B cell (primary cell): ENCODE data around the gene KIAA0232. TPM values are rescaled to one million over a fixed set of nuclear protein-coding genes. Genes with fewer than 3 reads are reported as not detected.

Experiments
- ATAC-seq: fragments of 200-7000 bp; cut with Tn5 transposase; one replicate; pipeline ENCODE4 v1.10.0; 2021; ENCODE audit warnings: low read depth, mild to moderate bottlenecking, moderate number of reproducible peaks, moderate library complexity
- CTCF ChIA-PET: fragments of 350-600 bp; sonication (Branson Sonifier 250); formaldehyde crosslinking; loops from one replicate; lab custom pipeline; 2021; ENCODE audit warnings: antibody characterized with exemption, inconsistent platforms; lab: Charles Lee
- POLR2A ChIA-PET: fragments of 350-600 bp; sonication (Branson Sonifier 250); formaldehyde crosslinking; loops from one replicate; lab custom pipeline; 2021; ENCODE audit warnings: antibody characterized with exemption; lab: Charles Lee
- DNase-seq: peaks from one replicate; pipeline ENCODE4 v3.0.0; 2013
- H2AFZ ChIP-seq: 2 replicates; pipeline ENCODE4 v1.6.1; 2012; ENCODE audit warnings: mild to moderate bottlenecking, low read depth, low read length; ENCODE audit not compliant: insufficient read depth, poor library complexity, severe bottlenecking
- H3K27ac ChIP-seq, 2 donors: 1 replicate in 1 of 2; 2 replicates in 1 of 2; pipeline ENCODE4 v1.5.1; 2012 to 2013; ENCODE audit warnings: low read length in 2 of 2, mild to moderate bottlenecking in 2 of 2, moderate library complexity in 1 of 2
- H3K27me3 ChIP-seq, 4 experiments: fragments of 200-600 bp in 1 of 4; sonication (generic) in 1 of 4; replicated peaks in 1 of 4; 1 replicate in 2 of 4; 2 replicates in 2 of 4; pipeline versions ENCODE4 v1.6.1 to v1.7.0; 2013 to 2016; ENCODE audit warnings: low read length in 3 of 4, mild to moderate bottlenecking in 2 of 4, mixed read lengths in 1 of 4, moderate library complexity in 1 of 4; ENCODE audit not compliant: insufficient read depth in 4 of 4, control insufficient read depth in 3 of 4; ENCODE audit errors: control extremely low read depth in 1 of 4
- H3K36me3 ChIP-seq, 2 experiments: replicated peaks in 1 of 2; 1 replicate in 1 of 2; 2 replicates in 1 of 2; pipeline versions ENCODE4 v1.6.1 to v1.7.1; 2013; ENCODE audit warnings: low read length in 1 of 2; ENCODE audit not compliant: insufficient read depth in 2 of 2, control insufficient read depth in 1 of 2; ENCODE audit errors: control extremely low read depth in 1 of 2, extremely low read depth in 1 of 2
- H3K4me1 ChIP-seq, 2 donors: fragments of 200-600 bp in 1 of 2; sonication (generic) in 1 of 2; 1 replicate in 1 of 2; 2 replicates in 1 of 2; pipeline versions ENCODE4 v1.5.1 to v1.6.1; 2013 to 2017; ENCODE audit warnings: low read length in 2 of 2; ENCODE audit not compliant: control insufficient read depth in 2 of 2, insufficient read depth in 2 of 2
- H3K4me2 ChIP-seq: replicated peaks from 2 replicates; pipeline ENCODE3; 2012; ENCODE audit warnings: mild to moderate bottlenecking, low read depth, low read length; ENCODE audit not compliant: poor library complexity, severe bottlenecking
- H3K4me3 ChIP-seq, 5 experiments: fragments of 200-600 bp in 1 of 5; sonication (generic) in 1 of 5; 1 replicate in 3 of 5; 2 replicates in 2 of 5; pipeline versions ENCODE4 v1.5.1 to v1.7.0; 2011 to 2016; ENCODE audit warnings: low read length in 4 of 5, mild to moderate bottlenecking in 4 of 5, low read depth in 2 of 5, control low read depth in 1 of 5, moderate library complexity in 1 of 5; ENCODE audit not compliant: insufficient read depth in 1 of 5; ENCODE audit errors: control extremely low read depth in 1 of 5, extremely low read depth in 1 of 5
- H3K79me2 ChIP-seq: fragments of 200-600 bp; sonication (generic); one replicate; pipeline ENCODE4 v1.6.0; 2016; ENCODE audit warnings: low read length; ENCODE audit not compliant: control insufficient read depth, insufficient read depth
- H3K9ac ChIP-seq: fragments of 200-600 bp; sonication (generic); 2 replicates; pipeline ENCODE4 v1.6.1; 2017; ENCODE audit warnings: mild to moderate bottlenecking, low read length, moderate library complexity
- H3K9me3 ChIP-seq, 3 donors: one replicate each; pipeline versions ENCODE4 v1.6.1 to v1.7.1; 2013; ENCODE audit warnings: low read length in 2 of 3; ENCODE audit not compliant: control insufficient read depth in 2 of 3, insufficient read depth in 1 of 3; ENCODE audit errors: control extremely low read depth in 1 of 3
- H4K20me1 ChIP-seq: 2 replicates; pipeline ENCODE4 v1.6.0; 2012; ENCODE audit warnings: mild to moderate bottlenecking, low read length; ENCODE audit not compliant: insufficient read depth, control insufficient read depth, poor library complexity, severe bottlenecking
- H3K27ac Mint-ChIP-seq: one replicate; pipeline ENCODE4 v1.8.0; 2021; ENCODE audit warnings: mixed read lengths
- H3K27me3 Mint-ChIP-seq: one replicate; pipeline ENCODE4 v1.8.0; 2021; ENCODE audit warnings: mixed read lengths
- H3K4me1 Mint-ChIP-seq: one replicate; pipeline ENCODE4 v1.8.0; 2021; ENCODE audit warnings: mixed read lengths
- H3K4me3 Mint-ChIP-seq: one replicate; pipeline ENCODE4 v1.8.0; 2021; ENCODE audit warnings: mixed read lengths
- H3K9me3 Mint-ChIP-seq: one replicate; pipeline ENCODE4 v1.8.0; 2022; ENCODE audit warnings: mixed read lengths; ENCODE audit not compliant: insufficient read depth
- EZH2 ChIP-seq: IDR thresholded peaks from 2 replicates; pipeline ENCODE4 v1.6.1; 2012; ENCODE audit warnings: borderline replicate concordance, low read depth, mild to moderate bottlenecking, moderate library complexity, low read length; ENCODE audit not compliant: insufficient read depth, poor library complexity, severe bottlenecking
- WGBS: methylation state at CpG from one replicate; pipeline ENCODE4 v1.1.5; 2013; ENCODE audit warnings: missing lambda C conversion rate; ENCODE audit not compliant: insufficient coverage; 5-methylcytosine and 5-hydroxymethylcytosine counted together
- intact Hi-C: fragments of 100-400 bp; cut with micrococcal nuclease; formaldehyde crosslinking; loops from one replicate; pipeline ENCODE4 v1.10.0; 2022
- polyA plus RNA-seq: library from polyadenylated mRNA; depleted of rRNA; stranded (reverse); fragments of >200 nt; gene quantifications from 2 replicates; pipeline ENCODE4 v1.2.3, GENCODE V29; 2012
- total RNA-seq, 2 donors: library from RNA; stranded (reverse); fragments of 120-200 nt in 1 of 2; gene quantifications; 1 replicate in 1 of 2; 2 replicates in 1 of 2; pipeline versions ENCODE4 v1.2.3 to v1.2.4, GENCODE V29; 2013 to 2022
- TF ChIP-seq, protein P1 (sequence below): fragments of 200-600 bp; IDR thresholded peaks from one replicate; pipeline ENCODE4 v1.8.0; 2022; ENCODE audit warnings: antibody characterized with exemption, mild to moderate bottlenecking

The KIAA0232 gene
- total and polyA plus RNA-seq, 2 donors (not counting 1 experiment from before 2014, with no cell fraction given), result 2.9 to 20.8 TPM

DNA sequence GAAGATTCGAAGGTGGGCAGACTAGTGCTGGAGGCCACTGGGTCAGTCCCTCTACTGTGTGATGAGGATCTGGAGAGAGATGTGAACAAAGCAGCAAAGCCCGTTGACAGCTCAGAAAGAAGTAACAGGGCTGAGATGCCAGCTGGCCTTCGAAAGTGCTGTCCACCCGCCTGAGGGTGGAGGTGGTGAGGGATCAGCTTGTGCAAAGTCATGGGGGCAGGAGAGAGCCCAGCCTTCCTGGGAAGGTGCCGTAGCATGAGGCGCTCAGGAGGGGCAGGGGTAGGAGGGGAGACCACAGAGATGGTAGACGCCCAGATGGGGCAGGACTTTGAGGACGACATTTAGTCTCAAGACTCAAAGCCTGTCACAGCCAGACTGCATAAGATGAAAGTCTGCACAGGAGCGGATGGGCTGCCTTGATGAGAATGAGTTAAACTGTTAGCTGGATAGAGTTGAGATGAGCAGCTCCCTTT, 146.8 kb downstream of the KIAA0232 start:
- Histone ChIP-seq H3K4me3 (no peak overlapping the region), H2AFZ (no peak overlapping the region), H3K27ac (no peak overlapping the region), H3K27me3 (no peaks in the 10 kb centered on the region), H3K9ac (no peak overlapping the region), H4K20me1 (peaks cover 73% of the 10 kb centered on the region), H3K4me2 (no peak overlapping the region), H3K79me2 (peaks cover 90% of the 10 kb centered on the region), H3K36me3 (peaks cover 0 to 25% of the 10 kb centered on the region in 2 experiments), H3K4me1 (peaks cover 0 to 14% of the 10 kb centered on the region in 2 donors), H3K9me3 (no peaks in the 10 kb centered on the region)
- ChIA-PET CTCF (interaction anchor here (0.7 to 0.8 kb wide), 3 partner anchors 16 to 45 kb away, joined by 3 read pairs; no protein-coding TSS in a partner anchor), POLR2A (no interaction called here)
- H3K27ac Mint-ChIP-seq, result no peak overlapping the region
- no peaks in the 10 kb centered on the region for H3K9me3 Mint-ChIP-seq
- 88% methylated on average over 9 of the region's 9 CpGs for WGBS
- H3K27me3 Mint-ChIP-seq, result no peaks in the 10 kb centered on the region
- ATAC-seq (no peak), DNase-seq (no peak)
- H3K4me1 Mint-ChIP-seq, result peaks cover 30% of the 10 kb centered on the region
- H3K4me3 Mint-ChIP-seq, result no peak overlapping the region
- TF ChIP-seq, protein P1, sequence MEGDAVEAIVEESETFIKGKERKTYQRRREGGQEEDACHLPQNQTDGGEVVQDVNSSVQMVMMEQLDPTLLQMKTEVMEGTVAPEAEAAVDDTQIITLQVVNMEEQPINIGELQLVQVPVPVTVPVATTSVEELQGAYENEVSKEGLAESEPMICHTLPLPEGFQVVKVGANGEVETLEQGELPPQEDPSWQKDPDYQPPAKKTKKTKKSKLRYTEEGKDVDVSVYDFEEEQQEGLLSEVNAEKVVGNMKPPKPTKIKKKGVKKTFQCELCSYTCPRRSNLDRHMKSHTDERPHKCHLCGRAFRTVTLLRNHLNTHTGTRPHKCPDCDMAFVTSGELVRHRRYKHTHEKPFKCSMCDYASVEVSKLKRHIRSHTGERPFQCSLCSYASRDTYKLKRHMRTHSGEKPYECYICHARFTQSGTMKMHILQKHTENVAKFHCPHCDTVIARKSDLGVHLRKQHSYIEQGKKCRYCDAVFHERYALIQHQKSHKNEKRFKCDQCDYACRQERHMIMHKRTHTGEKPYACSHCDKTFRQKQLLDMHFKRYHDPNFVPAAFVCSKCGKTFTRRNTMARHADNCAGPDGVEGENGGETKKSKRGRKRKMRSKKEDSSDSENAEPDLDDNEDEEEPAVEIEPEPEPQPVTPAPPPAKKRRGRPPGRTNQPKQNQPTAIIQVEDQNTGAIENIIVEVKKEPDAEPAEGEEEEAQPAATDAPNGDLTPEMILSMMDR, result no peak
- TF ChIP-seq EZH2, result no peak
- intact Hi-C loops, result no loop called here

DNA sequence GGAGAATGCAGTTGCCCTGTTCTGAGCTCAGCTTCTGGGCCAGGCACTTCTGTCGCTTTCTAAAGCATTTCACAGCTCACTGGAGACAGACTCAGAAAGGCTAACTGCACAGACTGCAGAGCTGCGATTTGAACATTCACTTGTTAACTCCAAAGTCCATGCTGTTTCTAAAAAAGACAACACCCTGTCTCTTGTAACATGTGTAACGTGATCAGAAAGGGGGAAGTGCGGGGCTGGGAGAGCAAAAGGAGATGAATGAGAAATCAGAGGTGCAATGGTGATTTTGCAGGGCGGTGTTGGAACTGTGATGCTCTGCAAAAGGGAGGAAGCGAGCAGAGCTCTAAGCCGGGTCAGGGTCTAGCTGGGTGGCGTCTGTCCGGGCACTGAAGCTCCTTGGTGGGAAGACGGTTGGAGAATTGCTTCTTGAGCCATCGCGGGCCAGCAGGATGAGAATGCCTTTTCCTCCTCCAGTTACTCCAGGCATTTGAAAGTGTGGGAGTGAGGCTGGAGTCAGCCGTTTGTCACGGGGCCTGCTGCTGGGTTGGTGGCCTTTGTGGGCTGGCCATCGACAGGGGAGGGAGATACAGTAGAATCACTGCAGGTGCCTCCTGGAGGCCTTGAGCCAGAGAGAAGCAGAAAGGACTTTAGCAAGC, 147.4 kb downstream of the KIAA0232 start:
- no peak overlapping the region for H2AFZ ChIP-seq
- H3K4me2 ChIP-seq, result no peak overlapping the region
- ChIA-PET POLR2A (no interaction called here), CTCF (interaction anchor here (0.8 kb wide), 2 partner anchors 16 to 21 kb away, joined by 3 read pairs; no protein-coding TSS in a partner anchor)
- Mint-ChIP-seq H3K4me1 (peaks cover 28% of the 10 kb centered on the region), H3K9me3 (no peaks in the 10 kb centered on the region), H3K4me3 (no peak overlapping the region), H3K27ac (no peak overlapping the region), H3K27me3 (no peaks in the 10 kb centered on the region)
- H3K79me2 ChIP-seq, result peaks cover 86% of the 10 kb centered on the region
- H4K20me1 ChIP-seq, result peaks cover 69% of the 10 kb centered on the region
- H3K4me3 ChIP-seq, result no peak overlapping the region
- H3K9ac ChIP-seq, result no peak overlapping the region
- H3K4me1 ChIP-seq, result peaks cover 0 to 14% of the 10 kb centered on the region in 2 donors
- H3K27me3 ChIP-seq, result no peaks in the 10 kb centered on the region
- no peak overlapping the region for H3K27ac ChIP-seq
- peaks cover 0 to 20% of the 10 kb centered on the region in 2 experiments for H3K36me3 ChIP-seq
- H3K9me3 ChIP-seq, result no peaks in the 10 kb centered on the region
- intact Hi-C loops, result no loop called here
- ATAC-seq (no peak), DNase-seq (no peak)
- TF ChIP-seq, protein P1, result no peak
- TF ChIP-seq EZH2, result no peak
- WGBS, result 82% methylated on average over 11 of the region's 15 CpGs
